ENCODE data around the gene ATP8B1.

Gene ATP8B1

GRCh38 chr18:57791192-57791591, 11.9 kb downstream of the ATP8B1 start:
- DNase-seq = no peak

- no peak for DNase-seq
Measured at GRCh38 chr18:57790316-57790715, 12.8 kb downstream of the ATP8B1 start.

GRCh38 chr18:57789759-57790158, 13.4 kb downstream of the ATP8B1 start:
- no peak for DNase-seq

GRCh38 chr18:57789090-57789489, 14.0 kb downstream of the ATP8B1 start:
- DNase-seq = no peak

- no peak for DNase-seq
Measured at GRCh38 chr18:57787068-57787685, 15.9 kb downstream of the ATP8B1 start.

- no peak for DNase-seq
Measured at GRCh38 chr18:57785751-57786437, 17.2 kb downstream of the ATP8B1 start.

- DNase-seq = no peak
Measured at GRCh38 chr18:57784801-57785114, 18.4 kb downstream of the ATP8B1 start.

- no peak for DNase-seq
Measured at GRCh38 chr18:57784034-57784800, 18.9 kb downstream of the ATP8B1 start.

GRCh38 chr18:57782049-57782448, 21.1 kb downstream of the ATP8B1 start:
- DNase-seq = no peak

GRCh38 chr18:57780706-57781347, 22.3 kb downstream of the ATP8B1 start:
- no peak for DNase-seq

GRCh38 chr18:57780318-57780705, 22.8 kb downstream of the ATP8B1 start:
- DNase-seq = no peak

- no peak for DNase-seq
Measured at GRCh38 chr18:57776767-57777166, 26.3 kb downstream of the ATP8B1 start.

- DNase-seq = no peak
Measured at GRCh38 chr18:57776354-57776753, 26.8 kb downstream of the ATP8B1 start.

- DNase-seq = no peak
Measured at GRCh38 chr18:57775937-57776336, 27.2 kb downstream of the ATP8B1 start.

GRCh38 chr18:57772387-57772799, 30.7 kb downstream of the ATP8B1 start:
- DNase-seq = no peak

- no peak for DNase-seq
Measured at GRCh38 chr18:57771626-57772025, 31.5 kb downstream of the ATP8B1 start.

- no peak for DNase-seq
Measured at GRCh38 chr18:57771193-57771592, 31.9 kb downstream of the ATP8B1 start.

- no peak for DNase-seq
Measured at GRCh38 chr18:57768537-57769326, 34.4 kb downstream of the ATP8B1 start.

- no peak for DNase-seq
Measured at GRCh38 chr18:57767259-57768050, 35.7 kb downstream of the ATP8B1 start.

GRCh38 chr18:57764995-57765394, 38.1 kb downstream of the ATP8B1 start:
- DNase-seq = no peak

- DNase-seq = no peak
Measured at GRCh38 chr18:57764087-57764486, 39.0 kb downstream of the ATP8B1 start.

- no peak for DNase-seq
Measured at GRCh38 chr18:57762686-57763085, 40.4 kb downstream of the ATP8B1 start.
